IgD-negative memory B cell (primary cell): ENCODE measurements around the gene PMF1. TPM values are rescaled to one million over a fixed set of nuclear protein-coding genes. Genes with fewer than 3 reads are reported as not detected.
A peak's percentile ranks its signal among the peaks of the same experiment; 100 is the strongest.
"Not testable (repeated sequence)": the region's sequence is repeated elsewhere in the genome, so short reads cannot be mapped to it uniquely, and the experiment has no call there.

Source experiments
- H3K27ac Mint-ChIP-seq, 3 donors: one replicate each; pipeline ENCODE4 v1.8.0; 2020 to 2022; ENCODE audit warnings: mild to moderate bottlenecking in 3 of 3, mixed read lengths in 3 of 3, moderate library complexity in 1 of 3
- H3K27me3 Mint-ChIP-seq: one replicate; pipeline ENCODE4 v1.8.0; 2021; ENCODE audit warnings: mixed read lengths
- H3K36me3 Mint-ChIP-seq: one replicate; pipeline ENCODE4 v1.8.0; 2020; ENCODE audit warnings: mild to moderate bottlenecking, mixed read lengths
- H3K4me1 Mint-ChIP-seq, 3 donors: one replicate each; pipeline ENCODE4 v1.8.0; 2020 to 2022; ENCODE audit warnings: mixed read lengths in 3 of 3, mild to moderate bottlenecking in 1 of 3
- H3K4me3 Mint-ChIP-seq, 4 donors: one replicate each; pipeline ENCODE4 v1.8.0; 2020 to 2022; ENCODE audit warnings: mild to moderate bottlenecking in 4 of 4, mixed read lengths in 4 of 4, moderate library complexity in 3 of 4
- H3K9me3 Mint-ChIP-seq, 3 donors: one replicate each; pipeline ENCODE4 v1.8.0; 2020 to 2021; ENCODE audit warnings: mixed read lengths in 3 of 3, mild to moderate bottlenecking in 1 of 3
- polyA plus RNA-seq: library from polyadenylated mRNA; unstranded; fragments of 300-500 nt; fragmentation: Illumina TruSeq; gene quantifications from one replicate; pipeline ENCODE4 v1.2.3, GENCODE V29; 2021

The PMF1 gene
- polyA plus RNA-seq, 1 donor from 2014 or later = 87.0 TPM

- H3K27ac Mint-ChIP-seq = peak overlapping the region in 1 of 3 donors; percentile 67
- not testable (repeated sequence) for H3K4me3 Mint-ChIP-seq, H3K9me3 Mint-ChIP-seq, H3K27me3 Mint-ChIP-seq, H3K36me3 Mint-ChIP-seq
- peaks cover 11 to 14% (median 11%) of the 10 kb centered on the region in 3 donors for H3K4me1 Mint-ChIP-seq
These were observed 22.5 kb upstream of the PMF1 start for GRCh38 chr1:156190265-156190664.

GRCh38 chr1:156191292-156191964, 21.4 kb upstream of the PMF1 start:
- peaks cover 14 to 22% (median 19%) of the 10 kb centered on the region in 3 donors for H3K4me1 Mint-ChIP-seq
- H3K27me3 Mint-ChIP-seq = no peaks in the 10 kb centered on the region
- H3K9me3 Mint-ChIP-seq = peaks cover 3 to 7% (median 4%) of the 10 kb centered on the region in 3 donors
- peaks cover 8% of the 10 kb centered on the region for H3K36me3 Mint-ChIP-seq
- H3K27ac Mint-ChIP-seq = no peak overlapping the region
- peak overlapping the region in 1 of 4 donors; percentile 53 for H3K4me3 Mint-ChIP-seq

DNA sequence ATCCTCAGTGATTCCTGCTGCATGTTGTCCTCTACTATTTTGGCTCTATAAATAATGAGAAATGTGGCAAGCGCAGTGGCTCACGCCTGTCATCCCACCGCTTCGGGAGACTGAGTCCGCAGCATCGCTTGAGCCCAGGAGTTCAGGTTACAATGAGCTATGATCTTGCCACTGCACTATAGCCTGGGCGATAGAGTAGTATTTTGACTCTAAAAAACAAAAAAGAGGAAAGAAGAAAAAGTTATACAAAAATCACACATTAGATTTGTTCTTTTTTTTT, 19.7 kb upstream of the PMF1 start:
- H3K4me1 Mint-ChIP-seq = peaks cover 14 to 32% (median 19%) of the 10 kb centered on the region in 3 donors
- H3K27ac Mint-ChIP-seq = peak overlapping the region in 2 of 3 donors; percentile 86 to 95

DNA sequence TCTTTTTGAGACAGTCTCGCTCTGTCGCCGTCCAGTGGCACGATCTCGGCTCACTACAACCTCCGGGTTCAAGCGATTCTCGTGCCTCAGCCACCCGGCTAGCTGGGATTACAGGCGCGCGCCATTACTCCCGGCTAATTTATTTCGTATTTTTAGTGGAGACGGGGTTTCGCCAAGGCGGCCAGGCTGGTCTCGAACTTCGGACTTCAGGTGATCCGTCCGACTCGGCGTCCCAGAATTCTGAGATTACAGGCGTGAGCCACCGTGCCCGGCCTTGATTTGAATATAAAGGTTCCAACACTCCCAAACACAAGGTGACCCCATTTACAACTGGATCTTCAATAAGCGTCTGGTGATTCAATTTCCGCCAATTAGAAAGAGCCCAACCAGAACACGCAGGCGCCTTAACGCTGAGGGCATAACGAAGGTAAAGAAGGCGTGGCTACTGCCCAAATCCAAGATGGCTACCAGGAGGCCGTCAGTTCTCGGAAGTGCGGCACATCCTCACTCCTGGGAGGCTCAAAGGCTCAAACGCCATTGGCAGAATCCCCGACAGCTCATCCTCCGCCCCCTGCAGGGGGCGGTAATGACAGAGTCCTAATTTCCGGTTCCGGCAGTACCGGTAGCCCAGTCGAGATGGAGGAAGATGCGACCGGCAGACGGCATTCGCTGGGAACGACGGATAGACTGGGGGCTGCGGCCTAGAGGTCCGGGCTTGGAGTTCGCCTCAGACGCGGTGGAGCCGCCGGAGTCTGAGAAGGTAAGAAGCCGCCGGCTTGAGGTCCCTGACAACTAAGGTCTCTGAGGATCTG, 19.1 kb upstream of the PMF1 start, which contains the start of gene SLC25A44:
Gene SLC25A44 (plus strand): TSS at position 617 of the 812 bp plus-strand sequence. CDS start 5,744 bp downstream, outside the sequence.
- H3K9me3 Mint-ChIP-seq = peaks cover 3 to 7% (median 4%) of the 10 kb centered on the region in 3 donors
- peak within 1 kb of the TSS; percentile 95 to 99 (median 98) for H3K4me3 Mint-ChIP-seq
- peaks cover 8% of the 10 kb centered on the region for H3K36me3 Mint-ChIP-seq
- H3K27ac Mint-ChIP-seq = peak within 1 kb of the TSS; percentile 86 to 97 (median 95)
- H3K4me1 Mint-ChIP-seq = peaks cover 16 to 34% (median 19%) of the 10 kb centered on the region in 3 donors
- no peaks in the 10 kb centered on the region for H3K27me3 Mint-ChIP-seq

More for the DNA sequence above, 19.7 kb upstream of the PMF1 start:
- peaks cover 8% of the 10 kb centered on the region for H3K36me3 Mint-ChIP-seq
- no peaks in the 10 kb centered on the region for H3K27me3 Mint-ChIP-seq
- H3K4me3 Mint-ChIP-seq = peak overlapping the region; percentile 95 to 99 (median 98)
- peaks cover 3 to 7% (median 4%) of the 10 kb centered on the region in 3 donors for H3K9me3 Mint-ChIP-seq

- Mint-ChIP-seq H3K36me3 (peaks cover 8% of the 10 kb centered on the region), H3K27me3 (no peaks in the 10 kb centered on the region), H3K9me3 (peaks cover 0 to 2% (median 0%) of the 10 kb centered on the region in 3 donors), H3K4me1 (peaks cover 17 to 38% (median 19%) of the 10 kb centered on the region in 3 donors), H3K27ac (peak overlapping the region; percentile 86 to 97 (median 95)), H3K4me3 (peak overlapping the region; percentile 95 to 99 (median 98))
These were observed 18.5 kb upstream of the PMF1 start for GRCh38 chr1:156194300-156194652.

- peaks cover 19 to 50% (median 27%) of the 10 kb centered on the region in 3 donors for H3K4me1 Mint-ChIP-seq
- H3K27ac Mint-ChIP-seq = no peak overlapping the region
- no peaks in the 10 kb centered on the region for H3K9me3 Mint-ChIP-seq
- peaks cover 8% of the 10 kb centered on the region for H3K36me3 Mint-ChIP-seq
- H3K4me3 Mint-ChIP-seq = peak overlapping the region in 2 of 4 donors; percentile 60 to 99
- no peaks in the 10 kb centered on the region for H3K27me3 Mint-ChIP-seq
These were observed 17.0 kb upstream of the PMF1 start for GRCh38 chr1:156195853-156196252.

DNA sequence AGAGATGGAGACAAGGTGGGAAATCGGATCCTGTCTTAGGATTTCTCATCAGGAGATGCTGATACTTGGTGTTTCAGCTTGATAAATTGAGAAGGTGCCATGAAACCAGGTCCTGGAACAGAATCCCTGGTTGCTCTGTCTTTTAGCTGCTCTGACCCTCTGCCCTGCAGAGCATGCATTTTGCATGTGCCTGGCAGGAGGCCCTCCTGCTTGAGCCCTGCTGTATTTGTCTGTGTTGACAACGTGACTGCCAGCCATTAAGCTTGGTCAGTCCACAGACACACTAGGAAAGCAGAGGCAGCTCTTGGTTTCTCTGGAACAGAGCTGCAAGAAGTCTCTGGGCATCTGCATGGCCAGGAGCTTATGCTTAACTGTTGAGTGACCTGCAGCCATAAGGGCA, 16.4 kb upstream of the PMF1 start:
- Mint-ChIP-seq H3K36me3 (peaks cover 8% of the 10 kb centered on the region), H3K27me3 (no peaks in the 10 kb centered on the region), H3K4me3 (peak overlapping the region in 1 of 4 donors; percentile 99), H3K9me3 (no peaks in the 10 kb centered on the region), H3K4me1 (peaks cover 19 to 50% (median 27%) of the 10 kb centered on the region in 3 donors), H3K27ac (no peak overlapping the region)

- Mint-ChIP-seq H3K27me3 (no peaks in the 10 kb centered on the region), H3K4me3 (peak overlapping the region in 1 of 4 donors; percentile 2)
These were observed 13.9 kb upstream of the PMF1 start for GRCh38 chr1:156198831-156199349.

GRCh38 chr1:156200044-156200443, 12.8 kb upstream of the PMF1 start:
- Mint-ChIP-seq H3K36me3 (peaks cover 8% of the 10 kb centered on the region), H3K27me3 (no peaks in the 10 kb centered on the region), H3K27ac (peak overlapping the region in 1 of 3 donors; percentile 86), H3K4me1 (peaks cover 7 to 36% (median 16%) of the 10 kb centered on the region in 3 donors), H3K4me3 (peak overlapping the region in 2 of 4 donors; percentile 9 to 79), H3K9me3 (no peaks in the 10 kb centered on the region)

More at GRCh38 chr1:156198831-156199349, 13.9 kb upstream of the PMF1 start:
- Mint-ChIP-seq H3K27ac (no peak overlapping the region), H3K9me3 (no peaks in the 10 kb centered on the region), H3K4me1 (peaks cover 13 to 45% (median 22%) of the 10 kb centered on the region in 3 donors), H3K36me3 (peaks cover 8% of the 10 kb centered on the region)

DNA sequence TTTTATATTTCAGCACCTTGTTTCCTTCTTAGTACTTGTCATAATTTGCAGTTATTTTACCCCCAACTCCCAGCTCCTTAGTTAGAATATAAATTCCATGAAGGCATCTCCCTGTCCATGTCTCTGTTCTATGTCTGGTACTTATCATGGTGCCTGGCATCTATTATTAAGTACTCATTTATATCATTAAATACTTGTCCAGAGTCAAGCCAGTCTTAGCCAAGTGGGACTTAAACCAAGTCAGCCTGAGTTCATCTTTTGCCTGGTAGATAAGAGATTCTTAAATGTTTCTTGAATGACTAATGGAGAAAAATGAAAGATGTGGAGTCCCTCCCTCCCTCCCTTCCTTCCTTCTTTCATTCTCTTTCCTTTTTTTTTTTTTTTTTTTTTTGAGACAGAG, 9.5 kb upstream of the PMF1 start:
- H3K27ac Mint-ChIP-seq = no peak overlapping the region
- no peaks in the 10 kb centered on the region for H3K27me3 Mint-ChIP-seq
- H3K4me3 Mint-ChIP-seq = no peak overlapping the region
- H3K9me3 Mint-ChIP-seq = no peaks in the 10 kb centered on the region
- H3K36me3 Mint-ChIP-seq = peaks cover 5% of the 10 kb centered on the region
- H3K4me1 Mint-ChIP-seq = peaks cover 0 to 18% (median 13%) of the 10 kb centered on the region in 3 donors

DNA sequence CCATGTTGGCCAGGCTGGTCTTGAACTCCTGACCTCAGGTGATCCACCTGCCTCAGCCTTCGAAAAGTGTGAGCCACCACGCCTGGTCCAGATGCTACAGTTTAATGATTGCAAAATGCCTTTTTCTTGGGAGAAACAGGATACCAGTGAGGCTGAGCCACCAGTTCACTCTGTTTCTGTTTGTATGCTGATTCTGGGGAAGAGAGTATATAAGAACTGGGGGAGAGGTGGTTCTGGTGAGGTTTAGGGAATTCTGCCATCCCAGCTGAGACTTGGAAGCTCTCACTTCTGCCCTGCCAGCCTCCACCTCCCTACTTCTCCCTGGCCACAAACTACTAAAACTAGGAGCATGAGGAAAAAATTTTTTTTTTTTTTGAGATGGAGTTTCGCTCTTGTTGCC, 8.1 kb upstream of the PMF1 start:
- no peaks in the 10 kb centered on the region for H3K9me3 Mint-ChIP-seq
- H3K4me3 Mint-ChIP-seq = no peak overlapping the region
- no peak overlapping the region for H3K27ac Mint-ChIP-seq

GRCh38 chr1:156211243-156211642, 1.6 kb upstream of the PMF1 start:
- peaks cover 10 to 19% (median 11%) of the 10 kb centered on the region in 3 donors for H3K4me1 Mint-ChIP-seq
- H3K4me3 Mint-ChIP-seq = peak overlapping the region in 2 of 4 donors; percentile 39 to 68
- peaks cover 6% of the 10 kb centered on the region for H3K36me3 Mint-ChIP-seq
- H3K9me3 Mint-ChIP-seq = no peaks in the 10 kb centered on the region
- H3K27me3 Mint-ChIP-seq = no peaks in the 10 kb centered on the region
- H3K27ac Mint-ChIP-seq = peak overlapping the region in 1 of 3 donors; percentile 76

More for the DNA sequence above, 8.1 kb upstream of the PMF1 start:
- Mint-ChIP-seq H3K27me3 (no peaks in the 10 kb centered on the region), H3K4me1 (peaks cover 0 to 8% (median 5%) of the 10 kb centered on the region in 3 donors), H3K36me3 (peaks cover 1% of the 10 kb centered on the region)

GRCh38 chr1:156212130-156212529, 677 bp upstream of the PMF1 start:
- Mint-ChIP-seq H3K4me1 (peaks cover 10 to 19% (median 11%) of the 10 kb centered on the region in 3 donors), H3K4me3 (peak overlapping the region; percentile 94 to 99 (median 99)), H3K27me3 (no peaks in the 10 kb centered on the region), H3K9me3 (no peaks in the 10 kb centered on the region), H3K27ac (peak overlapping the region in 2 of 3 donors; percentile 99), H3K36me3 (peaks cover 6% of the 10 kb centered on the region)

- H3K27me3 Mint-ChIP-seq = no peaks in the 10 kb centered on the region
- peaks cover 8% of the 10 kb centered on the region for H3K36me3 Mint-ChIP-seq
- H3K4me1 Mint-ChIP-seq = peaks cover 15 to 26% (median 18%) of the 10 kb centered on the region in 3 donors
- H3K9me3 Mint-ChIP-seq = no peaks in the 10 kb centered on the region
- peak overlapping the region; percentile 94 to 99 (median 99) for H3K4me3 Mint-ChIP-seq
- peak overlapping the region; percentile 97 to 99 (median 99) for H3K27ac Mint-ChIP-seq
These were observed 798 bp downstream of the PMF1 start for GRCh38 chr1:156213644-156213966.
